NAMALWA (cell line): ENCODE data around the gene B3GNT5.

Source experiments
- DNase-seq: peaks from one replicate; pipeline ENCODE4 v3.0.0-alpha.2; 2015; ENCODE audit warnings: low spot score

B3GNT5 gene

DNA sequence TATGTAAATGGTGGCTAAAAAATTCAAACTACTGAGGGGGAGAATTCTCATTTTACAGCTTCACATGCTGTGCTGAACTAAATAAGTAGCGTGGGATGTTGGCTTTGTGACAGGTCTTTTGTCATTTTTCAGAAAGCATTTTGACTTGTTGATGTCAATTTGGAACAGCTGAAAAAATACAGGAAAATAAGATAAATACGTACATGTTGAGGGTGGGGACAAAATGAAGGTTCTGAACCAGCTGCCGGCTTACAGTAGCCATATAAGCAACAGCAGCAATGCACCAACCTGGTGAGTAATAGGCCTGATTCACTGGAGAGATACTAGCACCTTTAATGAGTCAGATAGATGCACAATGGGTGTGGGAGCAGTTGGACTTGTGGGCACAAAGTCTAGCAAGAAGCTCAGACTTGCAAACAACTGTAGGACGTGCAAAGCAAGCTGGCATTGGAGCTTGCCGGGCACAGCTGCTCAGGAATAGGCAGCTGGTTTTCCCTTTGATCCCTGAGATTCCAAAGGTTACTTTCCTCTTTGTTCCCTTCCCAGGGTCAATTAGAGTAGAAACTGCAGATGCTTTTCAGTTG, 12.9 kb downstream of the B3GNT5 start:
- no peak for DNase-seq

DNA sequence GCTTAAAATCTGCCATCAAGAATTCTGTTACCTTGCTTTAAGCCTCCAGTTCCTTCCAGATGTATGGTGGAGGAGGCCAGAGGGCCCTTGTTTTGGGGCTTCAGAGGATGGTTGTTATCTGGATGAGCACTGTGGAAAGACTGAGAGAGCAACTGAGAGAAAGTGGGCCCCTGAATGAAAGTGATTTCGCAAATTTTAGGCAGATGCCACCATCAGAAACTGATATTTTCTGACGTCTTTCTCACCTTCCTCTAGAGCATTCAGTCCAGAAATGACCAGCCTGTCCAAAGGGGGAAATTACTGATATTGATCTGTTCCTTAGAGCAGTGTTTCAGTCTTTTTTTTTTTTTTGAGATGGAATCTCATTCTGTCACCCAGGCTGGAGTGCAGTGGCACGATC, 13.4 kb downstream of the B3GNT5 start:
- no peak for DNase-seq

DNA sequence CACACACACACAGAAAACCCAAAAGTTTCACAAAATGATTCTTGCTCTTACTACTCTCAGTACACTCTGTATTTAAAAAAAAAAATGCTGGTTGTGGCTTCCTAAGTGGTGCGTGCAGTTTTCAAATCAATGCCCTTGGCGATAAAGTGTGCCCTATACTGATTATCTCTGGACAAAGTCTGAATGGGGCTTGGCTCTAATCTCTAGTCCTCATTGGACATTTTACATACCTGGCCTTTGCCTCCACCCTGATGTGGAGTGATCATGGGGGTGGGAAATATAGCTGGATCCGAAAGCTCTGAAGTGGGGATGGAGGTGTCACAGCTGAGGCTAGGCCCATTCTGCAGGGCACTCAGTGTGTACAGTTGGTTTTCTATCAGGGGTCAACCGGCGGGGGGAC, 14.1 kb downstream of the B3GNT5 start:
- no peak for DNase-seq

DNA sequence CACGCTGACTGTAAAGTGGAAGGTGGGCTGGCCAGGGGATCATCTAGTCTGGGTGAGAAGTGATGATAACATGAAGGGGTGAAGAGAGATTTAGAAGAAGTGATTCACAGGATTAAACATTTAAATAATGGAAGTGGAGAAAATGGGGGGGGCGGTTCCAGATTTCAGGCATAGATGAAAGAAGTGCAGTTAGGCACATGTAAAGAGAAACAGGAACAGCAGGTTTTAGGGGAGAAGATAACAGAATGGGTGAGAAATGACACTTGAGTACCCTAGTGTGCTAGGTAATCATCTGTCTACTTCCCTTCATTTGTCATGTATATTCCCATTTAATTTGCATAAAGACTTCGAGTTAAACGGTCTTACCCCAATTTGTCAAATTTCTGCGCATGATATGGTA, 15.3 kb downstream of the B3GNT5 start:
- no peak for DNase-seq

DNA sequence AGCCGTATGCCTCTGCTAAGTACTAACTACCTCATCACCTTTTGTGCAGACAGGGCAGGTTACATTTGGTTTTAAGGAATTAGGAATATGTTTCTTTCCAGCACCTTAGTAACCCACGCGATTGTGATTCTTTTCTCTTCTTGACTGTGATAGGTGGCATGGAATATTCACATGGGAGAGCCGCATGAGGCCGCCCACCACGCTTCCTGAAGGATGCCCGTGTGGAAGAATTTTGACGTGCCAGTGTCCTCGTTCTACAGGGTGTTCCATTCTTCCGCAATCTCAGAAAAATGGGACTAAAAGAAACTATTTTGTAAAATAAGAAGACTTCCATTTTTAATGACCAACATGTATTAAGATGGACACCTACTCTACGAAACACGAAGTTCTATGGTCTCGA, 16.3 kb downstream of the B3GNT5 start:
- no peak for DNase-seq

DNA sequence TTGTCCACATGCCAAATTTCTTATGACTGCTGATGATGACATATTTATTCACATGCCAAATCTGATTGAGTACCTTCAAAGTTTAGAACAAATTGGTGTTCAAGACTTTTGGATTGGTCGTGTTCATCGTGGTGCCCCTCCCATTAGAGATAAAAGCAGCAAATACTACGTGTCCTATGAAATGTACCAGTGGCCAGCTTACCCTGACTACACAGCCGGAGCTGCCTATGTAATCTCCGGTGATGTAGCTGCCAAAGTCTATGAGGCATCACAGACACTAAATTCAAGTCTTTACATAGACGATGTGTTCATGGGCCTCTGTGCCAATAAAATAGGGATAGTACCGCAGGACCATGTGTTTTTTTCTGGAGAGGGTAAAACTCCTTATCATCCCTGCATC, 17.3 kb downstream of the B3GNT5 start:
- no peak for DNase-seq

DNA sequence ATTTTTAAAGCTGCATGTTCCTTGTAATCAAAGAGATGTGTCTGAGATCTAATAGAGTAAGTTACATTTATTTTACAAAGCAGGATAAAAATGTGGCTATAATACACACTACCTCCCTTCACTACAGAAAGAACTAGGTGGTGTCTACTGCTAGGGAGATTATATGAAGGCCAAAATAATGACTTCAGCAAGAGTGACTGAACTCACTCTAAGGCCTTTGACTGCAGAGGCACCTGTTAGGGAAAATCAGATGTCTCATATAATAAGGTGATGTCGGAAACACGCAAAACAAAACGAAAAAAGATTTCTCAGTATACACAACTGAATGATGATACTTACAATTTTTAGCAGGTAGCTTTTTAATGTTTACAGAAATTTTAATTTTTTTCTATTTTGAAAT, 19.1 kb downstream of the B3GNT5 start:
- no peak for DNase-seq

DNA sequence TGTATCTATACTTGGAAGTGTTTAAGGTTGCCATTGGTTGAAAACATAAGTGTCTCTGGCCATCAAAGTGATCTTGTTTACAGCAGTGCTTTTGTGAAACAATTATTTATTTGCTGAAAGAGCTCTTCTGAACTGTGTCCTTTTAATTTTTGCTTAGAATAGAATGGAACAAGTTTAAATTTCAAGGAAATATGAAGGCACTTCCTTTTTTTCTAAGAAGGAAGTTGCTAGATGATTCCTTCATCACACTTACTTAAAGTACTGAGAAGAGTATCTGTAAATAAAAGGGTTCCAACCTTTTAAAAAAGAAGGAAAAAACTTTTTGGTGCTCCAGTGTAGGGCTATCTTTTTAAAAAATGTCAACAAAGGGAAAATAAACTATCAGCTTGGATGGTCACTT, 19.7 kb downstream of the B3GNT5 start:
- no peak for DNase-seq

DNA sequence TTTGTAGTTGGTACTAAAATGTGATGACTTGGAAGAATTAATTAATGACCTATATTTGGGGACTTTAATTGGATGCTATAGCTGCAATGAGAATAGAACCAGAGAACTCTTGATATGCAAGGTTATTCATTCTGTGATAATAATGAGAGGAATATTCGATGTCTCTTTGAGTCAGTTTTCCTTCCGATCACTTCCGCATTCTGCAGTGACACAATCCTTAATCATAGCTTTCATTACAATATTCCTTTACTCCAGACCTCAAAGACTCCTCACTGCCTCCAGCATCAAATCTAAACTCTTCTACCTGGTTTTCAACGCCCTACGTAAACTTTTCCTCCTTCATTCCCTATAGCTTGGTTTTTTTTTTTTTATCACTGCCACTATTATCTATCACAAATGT, 21.6 kb downstream of the B3GNT5 start:
- DNase-seq: no peak

DNA sequence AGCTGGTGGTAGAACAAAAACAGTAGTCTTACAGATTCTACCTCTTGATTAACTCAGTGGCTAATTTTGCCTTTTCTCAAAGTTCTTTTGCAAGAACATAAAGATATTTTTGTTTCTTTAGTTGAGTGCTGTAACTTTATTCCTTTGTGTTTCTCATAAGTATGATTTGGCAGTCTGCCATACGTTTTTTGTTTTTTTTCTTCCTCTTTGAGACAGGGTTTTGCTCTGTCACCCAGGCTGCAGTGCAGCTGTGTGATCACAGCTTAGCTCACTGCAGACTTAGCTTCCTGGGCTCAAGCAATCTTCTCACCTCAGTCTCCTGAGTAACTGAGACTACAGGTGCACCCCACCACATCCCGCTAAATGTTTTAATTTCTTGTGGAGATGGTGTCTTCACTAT, 22.4 kb downstream of the B3GNT5 start:
- peak; percentile 76 for DNase-seq

DNA sequence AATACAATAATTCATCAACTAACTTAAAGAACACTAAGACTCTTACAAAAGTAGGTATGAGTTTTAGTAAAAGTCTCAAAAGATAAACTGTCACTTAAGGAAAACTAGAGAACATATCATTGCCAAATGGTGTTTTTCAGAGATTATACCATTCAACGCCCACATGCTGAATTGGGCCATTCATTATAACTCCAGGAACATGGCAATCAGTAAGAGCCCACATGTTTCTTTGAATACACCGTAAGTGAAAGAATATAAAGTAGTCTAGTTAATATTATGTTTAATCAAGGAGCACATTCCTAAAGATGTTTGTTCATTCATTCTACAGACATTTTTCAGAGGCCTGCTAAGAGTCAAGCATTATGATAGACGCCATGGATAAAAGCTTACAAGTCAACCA, 22.9 kb downstream of the B3GNT5 start:
- no peak for DNase-seq

DNA sequence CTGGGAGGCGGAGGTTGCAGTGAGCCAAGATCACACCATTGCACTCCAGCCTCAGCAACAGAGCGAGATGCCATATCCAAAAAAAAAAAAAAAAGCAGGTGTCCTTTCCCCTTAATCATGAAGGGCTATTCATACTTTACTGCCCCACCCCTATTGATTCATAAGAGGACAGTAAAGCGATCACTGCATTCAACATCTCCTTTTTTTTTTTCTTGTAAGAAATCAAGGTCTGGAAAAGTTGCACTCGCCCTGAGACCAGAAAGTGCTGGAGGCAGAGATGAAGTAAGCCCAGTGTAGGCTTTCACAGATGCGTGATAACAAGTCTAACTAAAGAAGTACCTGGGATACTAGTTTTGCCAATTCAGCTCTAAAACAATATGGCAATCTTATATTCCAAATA, 24.2 kb downstream of the B3GNT5 start:
- DNase-seq: no peak

DNA sequence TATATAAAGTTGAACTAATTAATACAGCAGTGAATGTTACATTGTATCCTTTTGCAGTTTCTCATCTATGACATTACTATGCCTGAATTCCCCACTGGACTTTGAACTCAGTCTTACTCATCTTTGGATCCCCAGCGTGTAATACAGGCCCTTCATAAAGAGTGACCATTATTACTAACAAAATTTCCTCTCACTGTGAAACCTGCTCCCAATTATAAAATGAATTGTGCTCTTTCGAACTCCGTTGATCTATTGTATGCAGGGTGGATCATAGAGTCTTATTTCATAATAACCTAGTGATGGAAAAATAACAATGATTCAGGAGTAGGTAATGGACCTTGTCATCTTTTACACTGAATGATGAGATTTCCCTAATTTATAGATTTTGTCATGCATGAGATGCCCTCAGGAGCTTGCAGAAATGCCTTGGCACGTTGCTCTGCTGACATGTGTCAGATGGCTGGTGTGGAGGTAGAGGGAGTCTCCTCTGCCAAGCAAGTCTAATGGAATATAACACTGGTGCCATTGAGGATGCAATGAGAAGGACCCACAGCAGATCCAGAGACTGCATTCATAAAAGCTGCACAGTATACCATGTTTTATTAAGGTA, 25.5 kb downstream of the B3GNT5 start:
- DNase-seq: no peak

DNA sequence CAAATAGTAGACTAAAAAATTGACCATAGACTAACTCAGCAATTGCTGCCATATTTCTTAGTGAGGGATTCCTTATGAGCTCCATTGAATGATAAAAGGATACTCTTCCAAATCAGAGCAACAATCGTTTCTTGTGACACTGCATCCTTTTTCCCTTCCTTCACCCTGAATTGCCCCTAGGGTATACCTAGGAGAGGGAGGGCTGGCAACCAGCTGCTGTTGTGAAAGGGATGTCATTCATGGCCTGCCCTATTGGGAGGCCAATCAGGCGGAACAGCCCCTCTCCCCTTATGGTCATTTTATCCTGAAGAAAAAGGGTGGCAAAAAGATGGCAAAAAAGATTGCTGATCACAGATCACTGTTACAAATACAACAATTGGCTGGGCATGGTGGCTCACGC, 26.3 kb downstream of the B3GNT5 start:
- no peak for DNase-seq

DNA sequence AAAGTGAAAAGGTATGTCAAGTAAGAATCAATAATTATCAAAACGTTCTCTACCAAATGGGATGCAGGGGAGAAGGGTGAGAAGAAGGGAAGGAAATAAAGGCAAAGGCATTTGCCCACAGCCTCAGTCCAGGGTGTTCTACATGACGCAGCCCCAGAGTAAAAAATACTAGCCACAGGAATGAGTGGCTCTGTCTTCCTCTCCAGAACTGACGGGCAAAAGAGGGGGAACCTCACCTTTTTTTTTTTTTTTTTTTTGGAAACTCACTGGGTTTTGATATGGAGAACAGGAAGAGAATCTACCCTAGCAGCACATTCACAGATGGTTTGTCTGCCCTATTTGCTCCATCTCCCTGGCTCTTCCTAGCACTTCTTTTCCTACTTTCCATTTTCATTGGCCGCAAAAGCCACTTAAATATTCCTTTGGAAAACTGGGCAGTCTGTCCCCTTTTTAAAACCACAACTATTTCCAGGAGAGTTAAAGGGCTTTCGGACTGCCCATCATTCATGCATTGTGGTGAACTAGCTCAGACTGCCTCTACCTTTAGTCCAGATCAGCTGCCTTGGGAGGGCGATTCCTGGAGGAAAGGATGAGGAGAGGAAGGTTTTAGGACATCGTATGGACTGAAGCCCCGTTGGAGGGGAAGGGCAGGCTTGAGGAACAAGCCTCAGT, 28.2 kb downstream of the B3GNT5 start:
- DNase-seq: no peak

DNA sequence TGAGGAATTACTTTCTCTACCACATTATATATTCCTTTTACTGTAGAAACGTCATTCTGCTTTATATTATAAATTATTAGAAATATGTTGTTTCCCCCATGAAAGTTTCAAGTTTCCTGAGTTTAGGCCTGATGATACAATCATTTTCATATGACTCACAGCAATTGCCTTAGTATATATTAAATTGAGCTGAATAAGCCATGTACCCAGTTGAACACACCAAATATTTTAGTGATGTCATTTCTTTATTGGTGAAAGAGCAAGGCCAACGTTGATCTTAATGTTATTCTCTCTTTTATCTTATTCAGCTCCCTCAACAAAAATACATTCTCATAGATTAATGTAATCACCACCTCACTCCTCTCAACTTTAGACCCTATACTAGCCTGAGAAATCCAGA, 30.8 kb downstream of the B3GNT5 start:
- DNase-seq: no peak

DNA sequence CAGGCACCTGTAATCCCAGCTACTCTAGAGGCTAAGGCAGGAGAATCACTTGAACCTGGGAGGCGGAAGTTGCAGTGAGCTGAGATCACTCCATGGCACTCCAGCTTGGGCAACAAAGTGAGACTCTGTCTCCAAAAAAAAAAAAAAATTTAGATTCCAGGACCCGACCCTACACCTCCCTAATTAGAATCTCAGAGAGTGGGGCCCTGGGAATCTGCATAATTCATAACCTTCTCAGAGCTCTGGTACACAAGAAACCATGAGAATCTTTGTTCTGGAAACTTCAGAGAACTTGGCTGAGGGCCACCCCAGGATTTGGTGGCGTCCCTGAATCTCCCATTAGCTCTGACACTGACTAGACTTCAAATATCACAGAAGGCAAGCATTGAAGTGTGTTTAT, 31.5 kb downstream of the B3GNT5 start:
- no peak for DNase-seq

DNA sequence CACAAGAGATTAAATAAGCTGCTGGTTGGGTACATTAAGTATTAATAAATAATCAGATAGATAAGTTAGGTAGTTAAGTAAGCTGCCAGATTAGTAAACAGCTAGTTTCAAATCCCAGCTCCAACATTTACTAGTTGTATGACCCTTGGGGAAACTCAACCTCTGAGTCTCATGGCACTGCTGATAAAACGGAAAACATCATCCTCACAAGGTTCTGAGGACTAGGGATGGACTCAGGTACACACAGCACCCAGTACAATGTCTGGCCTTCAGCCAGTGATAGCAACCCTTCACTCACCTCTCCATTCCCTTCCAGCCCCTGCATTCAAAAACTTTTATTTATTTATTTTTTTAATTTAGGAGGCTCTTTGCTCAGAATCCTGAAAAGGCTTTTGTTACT, 32.3 kb downstream of the B3GNT5 start:
- DNase-seq: no peak

DNA sequence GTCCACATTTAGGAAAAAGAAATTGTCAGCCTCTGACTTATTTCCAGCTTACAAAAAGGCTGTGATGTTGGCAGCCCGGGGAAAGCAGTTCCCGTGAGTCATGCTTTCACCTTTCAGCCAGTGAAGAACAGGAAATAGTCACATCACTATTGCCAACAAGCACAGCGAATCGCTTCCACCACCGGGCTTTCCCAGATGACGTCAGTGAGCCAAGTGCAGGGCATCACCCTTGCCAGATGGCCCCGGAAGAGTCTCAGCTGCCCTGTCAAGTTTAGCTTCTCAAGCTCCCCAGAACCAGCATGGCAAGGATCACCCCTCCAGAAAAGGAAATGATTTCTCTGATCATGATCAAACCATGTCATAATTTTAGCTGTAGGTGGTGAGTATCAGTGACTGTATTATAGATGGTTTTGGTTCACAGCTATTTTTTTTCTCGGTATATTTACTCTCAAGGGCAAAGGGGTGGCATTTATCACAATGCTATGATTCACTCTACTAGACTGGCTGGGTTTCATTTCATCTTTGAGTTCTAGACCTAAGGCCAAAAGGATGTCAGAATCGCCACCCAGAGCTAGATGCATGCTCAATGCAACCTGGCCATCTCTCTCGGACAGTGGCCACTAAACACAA, 32.9 kb downstream of the B3GNT5 start:
- DNase-seq: peak; percentile 85

DNA sequence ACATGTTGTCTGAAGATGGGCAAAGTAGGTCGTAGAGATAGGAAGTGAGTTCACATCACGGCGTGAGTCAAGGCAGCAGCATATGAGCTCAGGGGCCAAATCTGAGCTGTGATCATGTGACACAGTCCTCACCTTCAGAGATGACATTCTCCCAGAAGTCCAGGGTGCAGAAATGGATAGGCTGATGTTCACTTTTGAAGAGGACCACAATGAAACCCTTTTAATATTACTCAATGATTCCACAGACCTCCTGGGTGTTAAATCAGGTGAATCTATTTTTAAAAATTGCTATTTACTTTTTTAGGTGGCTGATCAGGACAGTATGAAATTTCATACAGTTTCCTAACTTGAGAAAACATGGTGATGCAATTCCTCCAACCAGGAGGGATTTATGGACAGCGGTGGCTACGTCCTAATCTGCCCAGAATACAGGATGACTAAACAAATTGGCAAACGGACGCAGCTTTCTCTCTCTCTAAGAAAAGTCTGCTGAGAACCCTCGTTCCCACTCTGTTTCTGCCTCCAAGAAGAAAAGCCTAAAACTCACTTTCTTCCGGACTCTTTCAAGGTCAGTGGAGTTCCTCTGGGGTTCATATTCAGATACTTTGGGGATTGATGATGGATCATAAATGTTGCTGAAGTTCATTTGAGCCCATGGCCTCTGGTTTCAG, 34.4 kb downstream of the B3GNT5 start:
- no peak for DNase-seq

DNA sequence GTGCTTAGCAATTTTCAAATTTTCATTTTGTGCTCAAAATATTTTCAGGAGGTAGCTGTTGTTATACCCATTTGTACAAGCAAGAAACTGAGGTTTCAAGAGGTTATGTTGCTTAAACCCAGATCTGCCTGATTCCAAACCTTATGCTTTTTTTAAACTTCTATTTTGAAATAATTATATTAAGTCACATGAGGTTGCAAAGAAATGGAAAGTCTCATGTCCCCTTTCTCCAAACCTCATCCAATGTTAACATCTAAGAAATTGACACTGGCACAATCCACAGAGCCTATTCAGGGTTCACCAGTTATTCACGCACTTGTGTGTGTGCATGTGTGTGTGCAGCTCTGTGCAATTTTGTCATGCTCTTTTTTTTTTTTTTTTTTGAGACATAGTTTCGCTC, 35.1 kb downstream of the B3GNT5 start:
- DNase-seq: no peak

DNA sequence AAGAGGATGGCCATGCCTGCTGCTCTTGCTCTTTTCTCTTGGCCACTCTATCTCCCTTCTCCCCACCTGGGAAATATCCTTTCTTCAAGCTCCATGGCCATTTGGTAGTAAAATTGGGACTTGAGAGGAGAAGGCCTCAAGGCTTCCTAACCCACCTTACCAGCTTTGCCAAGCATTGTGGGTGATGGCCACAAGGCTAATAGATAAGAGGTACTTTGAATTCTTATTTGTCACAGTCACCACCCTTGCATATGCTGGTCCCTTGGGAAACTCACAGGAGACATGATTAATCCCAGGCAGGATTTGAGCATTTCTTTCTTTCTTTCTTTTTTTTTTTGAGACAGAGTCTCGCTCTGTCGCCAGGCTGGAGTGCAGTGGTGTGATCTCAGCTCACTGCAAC, 37.2 kb downstream of the B3GNT5 start:
- DNase-seq: no peak

DNA sequence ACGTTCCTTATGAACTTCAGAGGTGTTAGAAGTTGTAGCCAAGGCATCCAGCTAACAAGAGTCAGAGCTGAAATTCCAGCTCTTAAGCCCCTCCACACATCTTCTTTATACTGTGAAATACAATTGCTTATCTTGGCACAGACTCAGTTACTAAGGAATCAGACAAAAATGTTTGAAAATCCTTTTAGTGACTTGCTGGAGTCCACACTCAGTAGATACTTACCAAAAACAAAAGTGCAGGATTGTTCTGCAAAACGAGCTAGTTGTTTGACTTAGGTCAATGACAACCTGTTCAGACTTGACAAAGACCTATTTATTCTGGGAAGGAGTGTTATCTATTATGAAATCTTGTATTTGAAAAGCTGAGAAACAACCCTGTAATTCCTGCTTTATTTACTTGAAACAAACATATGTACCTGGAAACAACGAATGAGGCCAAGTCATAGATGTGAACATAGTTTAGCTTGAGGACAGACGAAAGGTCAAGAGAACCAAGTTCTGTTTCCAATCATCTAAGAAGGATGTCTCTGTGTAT, 38.5 kb downstream of the B3GNT5 start:
- DNase-seq: no peak
